Activated CD8-positive, alpha-beta T cell treated with anti-CD3 and anti-CD28 coated beads for 36 hours (primary cell): ENCODE data around the gene NR0B2. TPM values are rescaled to one million over a fixed set of nuclear protein-coding genes. Genes with fewer than 3 reads are reported as not detected.

Source experiments
- ATAC-seq: fragments of 200-7000 bp; cut with Tn5 transposase; one replicate; pipeline ENCODE4 v1.10.0; 2021; ENCODE audit warnings: mild to moderate bottlenecking, moderate library complexity
- CTCF ChIA-PET: fragments of 350-600 bp; sonication (Branson Sonifier 250); formaldehyde crosslinking; loops from one replicate; lab custom pipeline; 2021; ENCODE audit warnings: antibody characterized with exemption; lab: Charles Lee
- POLR2A ChIA-PET: fragments of 350-600 bp; sonication (Branson Sonifier 250); formaldehyde crosslinking; loops from one replicate; lab custom pipeline; 2021; ENCODE audit warnings: antibody characterized with exemption; lab: Charles Lee
- DNase-seq: peaks from one replicate; pipeline ENCODE4 v3.0.0-alpha.2; 2020
- H3K27ac Mint-ChIP-seq: one replicate; pipeline ENCODE4 v1.8.0; 2021; ENCODE audit warnings: mild to moderate bottlenecking, mixed read lengths
- H3K27me3 Mint-ChIP-seq: one replicate; pipeline ENCODE4 v1.8.0; 2021; ENCODE audit warnings: mixed read lengths
- H3K36me3 Mint-ChIP-seq: one replicate; pipeline ENCODE4 v1.8.0; 2021; ENCODE audit warnings: low read depth, mixed read lengths
- H3K4me1 Mint-ChIP-seq: one replicate; pipeline ENCODE4 v1.8.0; 2021; ENCODE audit warnings: low read depth, mixed read lengths
- H3K4me3 Mint-ChIP-seq: one replicate; pipeline ENCODE4 v1.8.0; 2021; ENCODE audit warnings: mild to moderate bottlenecking, moderate library complexity, mixed read lengths
- H3K9me3 Mint-ChIP-seq: one replicate; pipeline ENCODE4 v1.8.0; 2021; ENCODE audit warnings: mixed read lengths
- CTCF ChIP-seq: fragments of 200-600 bp; IDR thresholded peaks from one replicate; pipeline ENCODE4 v1.8.0; 2022; ENCODE audit warnings: antibody characterized with exemption, mild to moderate bottlenecking
- intact Hi-C: fragments of 100-400 bp; cut with micrococcal nuclease; formaldehyde crosslinking; loops from one replicate; pipeline ENCODE4 v1.10.0; 2022
- total RNA-seq, 2 experiments: library from RNA; stranded (reverse); gene quantifications; one replicate each; pipeline ENCODE4 v1.2.3, GENCODE V29; 2021

Gene NR0B2
- total RNA-seq, 2 experiments from 2014 or later: not detected

GRCh38 chr1:26946270-26946669 lies 32.5 kb upstream of the NR0B2 start:
- CTCF ChIA-PET: no interaction called here

GRCh38 chr1:26945728-26946127 lies 32.0 kb upstream of the NR0B2 start:
- ChIA-PET CTCF (no interaction called here), POLR2A (no interaction called here)
- H3K4me3 Mint-ChIP-seq: no peak overlapping the region
- peaks cover 35% of the 10 kb centered on the region for H3K36me3 Mint-ChIP-seq
- ATAC-seq (no peak), DNase-seq (no peak)
- H3K9me3 Mint-ChIP-seq: no peaks in the 10 kb centered on the region
- no peaks in the 10 kb centered on the region for H3K27me3 Mint-ChIP-seq
- no peak for TF ChIP-seq CTCF
- H3K4me1 Mint-ChIP-seq: no peaks in the 10 kb centered on the region
- intact Hi-C loops: no loop called here
- H3K27ac Mint-ChIP-seq: no peak overlapping the region

More at GRCh38 chr1:26946270-26946669, 32.5 kb upstream of the NR0B2 start:
- Mint-ChIP-seq H3K27me3 (no peaks in the 10 kb centered on the region), H3K4me3 (no peak overlapping the region), H3K9me3 (no peaks in the 10 kb centered on the region), H3K36me3 (peaks cover 33% of the 10 kb centered on the region), H3K27ac (no peak overlapping the region), H3K4me1 (no peaks in the 10 kb centered on the region)
- no peak for TF ChIP-seq CTCF
- intact Hi-C loops: no loop called here
- no peak for ATAC-seq
- POLR2A ChIA-PET: no interaction called here
- DNase-seq: no peak

- ChIA-PET CTCF (no interaction called here), POLR2A (no interaction called here)
- no peak overlapping the region for H3K27ac Mint-ChIP-seq
- DNase-seq: no peak
- no peaks in the 10 kb centered on the region for H3K27me3 Mint-ChIP-seq
- intact Hi-C loops: no loop called here
- H3K4me3 Mint-ChIP-seq: no peak overlapping the region
- no peaks in the 10 kb centered on the region for H3K9me3 Mint-ChIP-seq
- no peak for ATAC-seq
- TF ChIP-seq CTCF: no peak
- H3K36me3 Mint-ChIP-seq: peaks cover 35% of the 10 kb centered on the region
- no peaks in the 10 kb centered on the region for H3K4me1 Mint-ChIP-seq
These were observed 31.4 kb upstream of the NR0B2 start for GRCh38 chr1:26945138-26945537.

- DNase-seq (no peak), ATAC-seq (no peak)
- ChIA-PET POLR2A (no interaction called here), CTCF (interaction anchor here (1.9 kb wide), 1 partner anchor 54 kb away, joined by 4 read pairs; no protein-coding TSS in a partner anchor)
- Mint-ChIP-seq H3K4me1 (no peaks in the 10 kb centered on the region), H3K4me3 (no peak overlapping the region), H3K27me3 (no peaks in the 10 kb centered on the region), H3K27ac (no peak overlapping the region), H3K36me3 (peaks cover 43% of the 10 kb centered on the region), H3K9me3 (no peaks in the 10 kb centered on the region)
- TF ChIP-seq CTCF: no peak
- intact Hi-C loops: no loop called here
These were observed 28.9 kb upstream of the NR0B2 start for GRCh38 chr1:26942656-26943055.

- POLR2A ChIA-PET: no interaction called here
- Mint-ChIP-seq H3K36me3 (peaks cover 40% of the 10 kb centered on the region), H3K4me3 (no peak overlapping the region), H3K9me3 (no peaks in the 10 kb centered on the region), H3K27me3 (no peaks in the 10 kb centered on the region), H3K27ac (no peak overlapping the region), H3K4me1 (no peaks in the 10 kb centered on the region)
- no peak for TF ChIP-seq CTCF
- ATAC-seq (no peak), DNase-seq (no peak)
- intact Hi-C loops: no loop called here
- CTCF ChIA-PET: no interaction called here
These were observed 27.5 kb upstream of the NR0B2 start for GRCh38 chr1:26941311-26941710.
